AG04450 (cell line): ENCODE data around the gene RAX. TPM values are rescaled to one million over a fixed set of nuclear protein-coding genes. Genes with fewer than 3 reads are reported as not detected.

Source experiments
- CTCF ChIA-PET: fragments of 300-600, 350-600 bp; formaldehyde crosslinking; extraction: SDS; loops from one replicate; lab custom pipeline; 2022; ENCODE audit warnings: antibody characterized with exemption, inconsistent platforms; lab: Charles Lee
- POLR2A ChIA-PET: fragments of 350-600 bp; formaldehyde crosslinking; extraction: SDS; loops from one replicate; lab custom pipeline; 2021; ENCODE audit warnings: antibody characterized with exemption, inconsistent platforms; lab: Yijun Ruan, JAX
- DNase-seq: peaks from one replicate; pipeline ENCODE4 v3.0.0-alpha.2; 2011; ENCODE audit warnings: low read depth, low spot score
- H3K27ac ChIP-seq: one replicate; pipeline ENCODE4 v1.5.1; 2012; ENCODE audit warnings: low read depth, low read length, control low read depth
- H3K27me3 ChIP-seq: one replicate; pipeline ENCODE4 v1.6.0; 2012; ENCODE audit warnings: low read length; ENCODE audit not compliant: control insufficient read depth, insufficient read depth
- H3K4me3 ChIP-seq: 2 replicates; pipeline ENCODE4 v1.5.1; 2011; ENCODE audit warnings: mild to moderate bottlenecking, low read depth, low read length, control low read depth
- H3K9me3 ChIP-seq: 2 replicates; pipeline ENCODE4 v1.5.1; 2012; ENCODE audit warnings: low read length; ENCODE audit not compliant: control insufficient read depth, insufficient read depth
- CTCF ChIP-seq: IDR thresholded peaks from 2 replicates; pipeline ENCODE4 v1.5.1; 2011; ENCODE audit warnings: low read depth, low read length, control low read depth, inconsistent platforms
- polyA plus RNA-seq: library from polyadenylated mRNA; depleted of rRNA; stranded (reverse); fragments of >200 nt; gene quantifications from 2 replicates; pipeline ENCODE4 v1.2.3, GENCODE V29; 2011

The RAX gene
- polyA plus RNA-seq, 1 experiment, result not detected

- H3K9me3 ChIP-seq, result no peaks in the 10 kb centered on the region
- peaks cover 69% of the 10 kb centered on the region for H3K27me3 ChIP-seq
- no peak overlapping the region for H3K27ac ChIP-seq
- H3K4me3 ChIP-seq, result no peak overlapping the region
- no peak for DNase-seq
- ChIA-PET CTCF (interaction anchor here (1.0 to 3.4 kb wide), 3 partner anchors 53 to 100 kb away, joined by 3 to 24 read pairs (median 3); no protein-coding TSS in a partner anchor), POLR2A (no interaction called here)
- TF ChIP-seq CTCF, result no peak
Observed at GRCh38 chr18:59303006-59303405, 29.8 kb upstream of the RAX start.

GRCh38 chr18:59301929-59302328 is 28.7 kb upstream of the RAX start:
- peaks cover 63% of the 10 kb centered on the region for H3K27me3 ChIP-seq
- no peak for DNase-seq

DNA sequence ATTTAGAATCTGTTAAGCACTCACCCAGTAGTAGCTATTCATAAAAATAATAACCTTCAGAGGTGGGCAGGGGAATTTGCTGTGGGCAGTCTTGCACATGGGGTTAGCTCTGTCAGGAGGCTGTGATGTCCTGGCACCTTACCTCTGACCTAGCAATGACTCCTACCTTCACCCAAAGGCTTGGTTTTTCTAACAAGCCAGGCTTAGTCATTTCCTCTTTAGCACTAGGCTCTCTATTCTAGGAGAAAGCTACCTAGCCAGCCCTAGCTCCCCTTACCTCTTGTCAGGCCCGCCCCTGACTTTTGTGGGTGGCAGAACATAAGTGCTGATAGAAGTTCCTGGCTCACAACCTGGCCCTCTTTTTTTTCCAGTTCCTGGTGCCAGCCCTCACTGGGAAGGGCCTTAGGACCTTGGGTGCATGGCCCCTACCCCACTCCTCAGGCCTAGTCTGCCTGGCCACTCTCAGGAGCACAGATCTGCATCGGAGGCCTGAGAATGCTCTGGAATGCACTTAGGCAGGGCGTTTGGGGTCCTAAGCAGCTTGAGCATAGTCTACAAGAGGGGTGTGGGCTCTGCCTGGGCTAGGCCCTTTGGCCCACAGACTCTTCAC is 27.5 kb upstream of the RAX start:
- no peaks in the 10 kb centered on the region for H3K9me3 ChIP-seq
- H3K27me3 ChIP-seq, result peaks cover 53% of the 10 kb centered on the region
- DNase-seq, result no peak
- POLR2A ChIA-PET, result interaction anchor here (0.6 kb wide), 1 partner anchor 618 kb away, joined by 3 read pairs; no protein-coding TSS in a partner anchor
- CTCF ChIA-PET, result no interaction called here
- no peak overlapping the region for H3K27ac ChIP-seq
- no peak for TF ChIP-seq CTCF
- H3K4me3 ChIP-seq, result no peak overlapping the region

More at GRCh38 chr18:59301929-59302328, 28.7 kb upstream of the RAX start:
- POLR2A ChIA-PET, result no interaction called here
- no peaks in the 10 kb centered on the region for H3K9me3 ChIP-seq
- H3K27ac ChIP-seq, result no peak overlapping the region
- CTCF ChIA-PET, result interaction anchor here (3.4 kb wide), 1 partner anchor 101 kb away, joined by 24 read pairs; no protein-coding TSS in a partner anchor
- H3K4me3 ChIP-seq, result no peak overlapping the region
- TF ChIP-seq CTCF, result no peak

DNA sequence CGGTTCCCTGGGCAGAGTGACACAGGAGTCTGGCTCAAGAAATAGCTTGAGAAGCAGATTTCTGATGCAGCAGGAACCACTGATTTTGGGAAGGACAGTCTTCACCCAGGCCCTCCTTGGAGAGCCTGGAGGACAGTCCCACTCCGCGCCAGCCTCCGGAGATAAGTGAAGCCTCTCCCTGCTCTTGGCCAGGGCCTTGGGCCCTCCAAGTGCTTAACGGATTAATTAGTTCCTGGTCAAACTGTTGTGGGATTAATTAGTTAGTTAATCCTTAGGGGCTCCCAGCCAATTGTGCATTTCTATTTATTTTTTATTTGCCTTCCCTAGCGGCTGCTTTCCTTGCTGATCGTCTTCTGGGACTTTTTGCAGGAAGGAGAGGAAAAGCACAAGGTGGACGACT is 25.6 kb upstream of the RAX start:
- POLR2A ChIA-PET, result no interaction called here
- no peak overlapping the region for H3K4me3 ChIP-seq
- CTCF ChIA-PET, result interaction anchor here (1.5 kb wide), 1 partner anchor 9 kb away, joined by 6 read pairs; no protein-coding TSS in a partner anchor
- no peaks in the 10 kb centered on the region for H3K9me3 ChIP-seq
- H3K27ac ChIP-seq, result no peak overlapping the region
- DNase-seq, result no peak
- TF ChIP-seq CTCF, result no peak
- H3K27me3 ChIP-seq, result peaks cover 54% of the 10 kb centered on the region

DNA sequence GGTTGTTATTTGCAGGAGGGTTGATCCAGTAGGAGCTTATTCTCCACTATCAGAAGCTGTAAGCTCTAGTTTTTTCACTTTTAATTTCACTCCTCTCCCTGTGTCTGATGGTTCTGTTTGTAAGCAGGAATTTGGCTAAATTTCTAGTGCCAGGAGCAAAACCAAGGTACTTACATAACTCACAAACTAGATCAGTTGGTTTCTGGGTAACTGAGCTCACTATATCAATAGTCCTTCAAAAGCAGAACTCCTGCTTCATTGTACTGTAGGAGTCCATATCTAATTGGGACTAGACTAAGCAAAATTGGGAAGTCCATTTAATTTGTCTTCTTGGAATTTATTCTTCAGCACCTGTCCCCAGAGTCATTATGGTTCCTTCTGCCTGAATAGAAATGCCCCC is 20.1 kb upstream of the RAX start:
- peaks cover 36% of the 10 kb centered on the region for H3K27me3 ChIP-seq
- DNase-seq, result no peak
- H3K27ac ChIP-seq, result no peak overlapping the region
- no peak for TF ChIP-seq CTCF
- POLR2A ChIA-PET, result no interaction called here
- CTCF ChIA-PET, result interaction anchor here (0.7 to 1.2 kb wide), 3 partner anchors 15 to 45 kb away, joined by 3 to 5 read pairs (median 3); no protein-coding TSS in a partner anchor
- H3K9me3 ChIP-seq, result no peaks in the 10 kb centered on the region
- H3K4me3 ChIP-seq, result no peak overlapping the region
